Ectodermal cell (in vitro differentiated cells): ENCODE data around the gene CHGA. TPM values are rescaled to one million over a fixed set of nuclear protein-coding genes. Genes with fewer than 3 reads are reported as not detected.

Experiments used
- H3K27ac ChIP-seq: 2 replicates; pipeline ENCODE4 v1.7.0; 2013; ENCODE audit warnings: mild to moderate bottlenecking, low read depth, low read length; ENCODE audit not compliant: insufficient read depth, poor library complexity, severe bottlenecking
- H3K27me3 ChIP-seq: 2 replicates; pipeline ENCODE4 v1.7.0; 2013; ENCODE audit warnings: mild to moderate bottlenecking, low read length; ENCODE audit not compliant: insufficient read depth, control insufficient read depth, poor library complexity, severe bottlenecking
- H3K36me3 ChIP-seq: one replicate; pipeline ENCODE4 v1.7.0; 2013; ENCODE audit warnings: low read length; ENCODE audit not compliant: control insufficient read depth, insufficient read depth
- H3K4me1 ChIP-seq: one replicate; pipeline ENCODE4 v1.7.0; 2013; ENCODE audit warnings: low read length; ENCODE audit not compliant: control insufficient read depth, insufficient read depth
- H3K4me3 ChIP-seq: 2 replicates; pipeline ENCODE4 v1.7.0; 2013; ENCODE audit warnings: low read depth, low read length, control low read depth; ENCODE audit not compliant: insufficient read depth
- H3K9me3 ChIP-seq: 2 replicates; pipeline ENCODE4 v1.7.0; 2013; ENCODE audit warnings: mild to moderate bottlenecking, low read length, moderate library complexity; ENCODE audit not compliant: control insufficient read depth
- WGBS, 2 experiments: methylation state at CpG; one replicate each; pipeline ENCODE4 v1.1.7; 2013; ENCODE audit warnings: missing lambda C conversion rate in 2 of 2; 5-methylcytosine and 5-hydroxymethylcytosine counted together
- polyA plus RNA-seq, 4 experiments: library from polyadenylated mRNA; stranded (reverse); fragments of 50-300 nt; gene quantifications; one replicate each; pipeline ENCODE4 v1.2.3, GENCODE V29; 2013

The CHGA gene
- polyA plus RNA-seq (2013, experiment 1 of 4), result 0.89 TPM
- 0.62 TPM for polyA plus RNA-seq (2013, experiment 2 of 4)
- 0.91 TPM for polyA plus RNA-seq (2013, experiment 3 of 4)
- 1.3 TPM for polyA plus RNA-seq (2013, experiment 4 of 4)

GRCh38 chr14:92922883-92923743 lies at the start of gene CHGA:
Gene CHGA, plus strand, starts transcription at chr14:92923150. Its CDS starts 210 bp downstream, at chr14:92923360.
- H3K4me1 ChIP-seq, result no peaks in the 10 kb centered on the region
- no peak within 1 kb of the TSS for H3K27ac ChIP-seq
- H3K9me3 ChIP-seq, result no peaks in the 10 kb centered on the region
- H3K27me3 ChIP-seq, result peaks cover 52% of the 10 kb centered on the region
- WGBS, 2 experiments, result 2 to 3% methylated on average over 86 of the region's 86 CpGs
- no peaks in the 10 kb centered on the region for H3K36me3 ChIP-seq
- peak within 1 kb of the TSS; percentile 51 for H3K4me3 ChIP-seq

GRCh38 chr14:92874962-92875661 lies 47.8 kb upstream of the CHGA start:
- Histone ChIP-seq H3K9me3 (no peaks in the 10 kb centered on the region), H3K36me3 (no peaks in the 10 kb centered on the region), H3K27ac (no peak overlapping the region), H3K4me3 (no peak overlapping the region), H3K27me3 (no peaks in the 10 kb centered on the region), H3K4me1 (no peaks in the 10 kb centered on the region)
- WGBS, 2 experiments, result 87% methylated on average over 13 of the region's 13 CpGs

- Histone ChIP-seq H3K4me3 (no peak overlapping the region), H3K27me3 (no peaks in the 10 kb centered on the region), H3K9me3 (no peaks in the 10 kb centered on the region), H3K4me1 (no peaks in the 10 kb centered on the region), H3K27ac (no peak overlapping the region), H3K36me3 (no peaks in the 10 kb centered on the region)
- WGBS, 2 experiments, result 22 to 29% methylated on average over 17 to 18 of the region's 18 CpGs
Observed at GRCh38 chr14:92877757-92878431, 45.1 kb upstream of the CHGA start.

GRCh38 chr14:92880351-92880750 lies 42.6 kb upstream of the CHGA start:
- Histone ChIP-seq H3K27me3 (no peaks in the 10 kb centered on the region), H3K4me3 (no peak overlapping the region), H3K27ac (no peak overlapping the region), H3K9me3 (no peaks in the 10 kb centered on the region), H3K4me1 (no peaks in the 10 kb centered on the region), H3K36me3 (no peaks in the 10 kb centered on the region)
- 88 to 90% methylated on average over 7 of the region's 7 CpGs for WGBS, 2 experiments

GRCh38 chr14:92880851-92881250 lies 42.1 kb upstream of the CHGA start:
- no peak overlapping the region for H3K4me3 ChIP-seq
- 32 to 40% methylated on average over 12 of the region's 12 CpGs for whole genome bisulfite sequencing, 2 experiments

GRCh38 chr14:92883066-92883465 lies 39.9 kb upstream of the CHGA start:
- no peak overlapping the region for H3K27ac ChIP-seq
- H3K27me3 ChIP-seq, result no peaks in the 10 kb centered on the region
- WGBS, 2 experiments, result 89 to 92% methylated on average over 5 of the region's 5 CpGs
- no peaks in the 10 kb centered on the region for H3K9me3 ChIP-seq
- H3K36me3 ChIP-seq, result no peaks in the 10 kb centered on the region
- H3K4me3 ChIP-seq, result no peak overlapping the region
- H3K4me1 ChIP-seq, result no peaks in the 10 kb centered on the region

More at GRCh38 chr14:92880851-92881250, 42.1 kb upstream of the CHGA start:
- H3K9me3 ChIP-seq, result no peaks in the 10 kb centered on the region
- H3K27me3 ChIP-seq, result no peaks in the 10 kb centered on the region
- H3K4me1 ChIP-seq, result no peaks in the 10 kb centered on the region
- H3K36me3 ChIP-seq, result no peaks in the 10 kb centered on the region
- no peak overlapping the region for H3K27ac ChIP-seq

GRCh38 chr14:92884410-92884809 lies 38.5 kb upstream of the CHGA start:
- no peaks in the 10 kb centered on the region for H3K27me3 ChIP-seq
- WGBS, 2 experiments, result 88 to 96% methylated on average over 3 of the region's 3 CpGs

GRCh38 chr14:92885279-92886061 lies 37.5 kb upstream of the CHGA start:
- Histone ChIP-seq H3K4me1 (no peaks in the 10 kb centered on the region), H3K4me3 (no peak overlapping the region), H3K36me3 (no peaks in the 10 kb centered on the region), H3K27me3 (no peaks in the 10 kb centered on the region), H3K27ac (no peak overlapping the region), H3K9me3 (no peaks in the 10 kb centered on the region)
- WGBS, 2 experiments, result 91 to 93% methylated on average over 8 of the region's 8 CpGs

More at GRCh38 chr14:92884410-92884809, 38.5 kb upstream of the CHGA start:
- Histone ChIP-seq H3K36me3 (no peaks in the 10 kb centered on the region), H3K4me1 (no peaks in the 10 kb centered on the region), H3K9me3 (no peaks in the 10 kb centered on the region), H3K4me3 (no peak overlapping the region), H3K27ac (no peak overlapping the region)

- Histone ChIP-seq H3K27ac (no peak overlapping the region), H3K9me3 (no peaks in the 10 kb centered on the region), H3K4me1 (no peaks in the 10 kb centered on the region), H3K4me3 (no peak overlapping the region), H3K27me3 (no peaks in the 10 kb centered on the region), H3K36me3 (no peaks in the 10 kb centered on the region)
- WGBS, 2 experiments, result 82 to 83% methylated on average over 11 of the region's 11 CpGs
Observed at GRCh38 chr14:92886337-92886736, 36.6 kb upstream of the CHGA start.
